DMS153 treated with DMSO at 0.1 percent for 48 hours (cell line): ENCODE data around the gene TMC6.
"Not testable (repeated sequence)": the region's sequence is repeated elsewhere in the genome, so short reads cannot be mapped to it uniquely, and the experiment has no call there.

Source experiments
- DNase-seq: peaks from one replicate; lab custom pipeline; 2025; ENCODE audit not compliant: unreplicated experiment; lab: John Stamatoyannopoulos, UW

TMC6 gene

GRCh38 chr17:78159575-78160158, 31.1 kb upstream of the TMC6 start:
- DNase-seq: no peak

DNA sequence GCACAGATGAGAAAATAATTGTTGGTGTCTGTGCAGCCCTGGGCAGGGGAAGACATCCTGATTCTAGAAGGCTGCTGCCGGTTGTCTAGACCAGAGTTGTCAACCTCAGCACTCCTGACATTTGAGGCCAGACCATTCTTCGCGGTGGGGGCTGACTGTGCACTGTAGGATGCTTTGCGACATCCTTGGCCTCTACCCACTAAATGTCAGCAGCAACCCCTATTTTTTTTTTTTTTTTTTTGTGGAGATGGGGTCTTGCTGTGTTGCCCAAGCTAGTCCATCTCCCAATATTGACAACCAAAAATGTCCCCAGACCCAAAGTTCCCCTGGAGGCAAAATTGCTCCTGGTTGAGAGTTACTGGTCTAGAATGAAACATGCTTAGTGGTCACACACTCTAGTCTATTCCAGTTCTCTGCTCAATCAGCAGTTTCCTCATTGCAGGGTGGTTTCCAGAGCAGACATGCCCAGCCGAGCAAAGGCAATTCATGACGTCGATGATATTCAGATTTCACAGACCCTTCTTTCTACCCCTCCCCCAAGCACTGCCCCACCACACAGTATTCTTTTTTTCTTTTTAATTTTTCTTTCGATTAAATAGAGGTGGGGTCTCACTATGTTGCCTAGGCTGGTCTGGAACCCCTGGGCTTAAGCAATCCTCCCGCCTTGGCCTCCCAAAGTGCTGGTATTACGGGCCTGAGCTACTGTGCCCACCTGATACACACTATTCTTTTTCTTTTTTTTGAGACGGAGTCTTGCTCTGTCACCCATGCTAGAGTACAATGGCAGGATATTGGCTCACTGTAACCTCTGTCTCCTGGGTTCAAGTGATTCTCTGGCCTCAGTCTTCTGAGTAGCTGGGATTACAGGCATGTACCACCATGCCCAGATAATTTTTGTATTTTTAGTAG, 26.6 kb upstream of the TMC6 start:
- DNase-seq: no peak

- no peak for DNase-seq
Measured at GRCh38 chr17:78151514-78152008, 23.0 kb upstream of the TMC6 start.

GRCh38 chr17:78148286-78149016, 19.9 kb upstream of the TMC6 start:
- DNase-seq: no peak

- DNase-seq: no peak
Measured at GRCh38 chr17:78147315-78147998, 18.9 kb upstream of the TMC6 start.

- no peak for DNase-seq
Measured at GRCh38 chr17:78146881-78147280, 18.3 kb upstream of the TMC6 start.

DNA sequence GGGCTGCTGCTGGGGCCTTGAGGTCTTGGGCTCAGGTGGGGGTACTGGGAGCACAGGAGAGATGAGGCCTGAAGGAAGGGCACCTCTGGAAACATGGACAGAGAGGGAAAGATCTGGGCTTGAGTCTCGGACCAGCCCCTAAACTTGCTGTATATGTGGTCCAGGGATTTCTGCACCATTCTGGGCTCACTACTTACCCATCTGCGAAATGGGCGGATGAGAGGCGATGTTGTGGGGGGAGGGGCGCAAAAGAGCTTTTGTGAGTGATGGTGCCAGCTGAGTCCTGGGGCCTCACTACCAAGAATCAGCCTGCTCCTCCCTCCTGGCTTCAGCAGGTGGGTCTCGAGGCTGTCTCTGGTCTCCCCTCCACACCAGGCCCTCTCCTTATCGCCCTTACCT, 17.9 kb upstream of the TMC6 start:
- DNase-seq: no peak

DNA sequence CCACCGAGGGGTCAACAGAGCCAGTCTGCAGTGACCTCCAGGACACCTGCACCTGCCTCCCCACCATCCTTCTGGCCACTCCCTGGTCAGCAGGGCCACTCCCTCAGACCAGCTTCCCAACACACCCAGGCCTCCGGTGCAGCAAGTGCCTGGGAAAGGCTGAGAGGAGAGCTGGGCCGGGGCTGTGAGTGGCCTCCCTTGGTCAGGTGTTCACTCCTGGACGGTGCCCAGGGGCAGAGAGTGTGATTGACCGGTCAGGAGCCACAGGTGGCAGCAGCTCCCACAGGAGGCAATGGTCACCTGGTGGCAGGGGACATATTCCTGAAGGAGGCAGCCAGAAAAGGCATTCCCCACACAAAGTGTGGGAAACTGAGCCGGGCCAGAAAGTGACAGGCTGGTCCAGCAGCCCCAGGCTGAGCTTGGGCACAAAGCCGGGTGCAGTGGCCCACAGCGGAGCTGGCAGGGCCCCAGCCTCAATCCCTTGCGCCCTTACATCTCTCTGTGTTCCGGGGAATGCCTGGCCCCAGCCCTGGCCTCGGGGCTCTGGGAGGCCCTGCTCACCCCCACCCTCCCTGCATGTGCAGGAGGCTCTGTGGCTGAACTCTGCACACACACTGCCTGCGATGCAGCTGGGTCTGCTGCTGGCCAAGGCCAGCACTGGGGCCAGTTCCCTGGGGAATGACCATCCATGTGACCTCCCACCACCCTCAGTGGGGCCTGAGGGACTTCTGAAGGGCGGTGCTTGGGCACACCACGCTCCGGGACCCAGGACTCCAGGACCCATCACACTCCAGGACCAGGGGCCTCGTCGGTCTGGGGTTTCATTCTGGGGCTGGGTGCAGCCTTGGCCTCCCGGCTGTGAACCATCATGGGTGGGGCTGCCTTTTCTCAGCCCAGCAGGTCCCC, 16.4 kb upstream of the TMC6 start:
- DNase-seq: no peak

DNA sequence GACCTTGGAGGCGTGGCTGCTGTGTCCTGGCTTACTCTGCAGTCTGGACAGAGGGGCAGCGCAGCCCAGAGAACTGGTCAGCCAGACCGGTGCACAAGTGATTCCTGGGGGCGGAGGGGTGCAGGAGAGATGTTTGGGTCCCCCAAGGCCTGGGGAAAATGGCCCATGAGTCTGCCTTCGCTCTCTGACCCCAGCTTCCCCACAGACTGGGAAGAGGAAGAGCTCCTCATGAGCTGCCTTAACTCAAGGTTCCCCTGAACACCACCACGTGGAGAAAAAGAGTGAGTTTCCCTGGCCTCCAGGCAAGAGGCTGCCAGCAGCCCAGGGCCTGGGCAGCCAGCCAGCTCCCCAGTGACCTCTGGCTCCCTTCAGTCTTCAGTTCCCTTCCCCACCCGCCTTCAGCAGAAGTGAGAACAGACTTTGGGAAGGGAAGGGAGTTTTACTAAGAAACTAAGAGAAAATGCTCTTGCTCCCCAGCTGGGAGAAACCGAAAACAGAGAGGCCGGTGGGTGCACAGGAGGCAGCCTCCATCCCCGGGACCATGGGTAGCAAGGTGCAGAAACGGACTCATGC, 15.7 kb upstream of the TMC6 start:
- peak; percentile 13 for DNase-seq

DNA sequence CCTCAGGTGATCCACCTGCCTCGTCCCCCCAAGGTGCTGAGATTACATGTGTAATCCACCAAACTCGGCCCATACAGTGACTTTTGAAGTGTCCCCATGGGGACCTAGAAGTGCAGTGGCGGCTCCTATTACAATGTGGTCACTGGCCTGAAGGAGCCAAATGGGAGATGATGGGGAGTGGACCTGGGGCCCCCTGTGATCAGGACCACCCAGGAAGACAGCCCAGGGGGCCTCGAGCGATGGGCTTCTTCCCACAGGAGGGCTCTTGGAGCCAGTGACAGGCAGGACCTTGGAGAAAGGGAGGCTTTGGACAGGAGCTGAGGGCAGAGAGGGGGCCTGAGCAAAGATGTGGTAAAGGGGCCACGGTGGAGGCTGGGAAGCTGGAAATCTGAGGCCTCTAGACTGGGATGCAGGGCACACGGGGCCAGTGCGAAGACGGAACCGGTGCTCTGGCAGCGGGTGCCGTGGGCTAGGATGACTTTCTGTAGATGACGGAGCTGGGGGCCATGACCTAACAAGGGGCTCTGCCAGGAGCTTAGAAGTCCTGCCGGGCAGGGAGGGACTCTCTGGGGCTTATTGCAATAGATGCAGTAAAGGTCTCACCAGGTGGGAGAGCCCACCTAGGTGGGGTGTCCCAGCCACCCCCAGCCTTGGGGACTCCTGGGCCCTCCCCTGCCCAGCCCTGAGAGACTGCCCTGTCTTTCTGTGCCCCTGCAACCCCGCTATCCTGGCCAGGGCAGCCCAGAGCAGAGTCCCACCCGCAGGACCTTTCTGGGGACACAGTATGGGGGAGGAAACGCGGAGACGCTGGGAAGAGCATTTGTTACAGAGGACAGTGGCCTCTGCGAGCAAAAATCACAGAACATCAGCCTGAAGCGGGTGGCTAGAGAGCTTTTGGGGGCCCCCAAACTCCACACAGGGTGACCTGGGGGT, 14.9 kb upstream of the TMC6 start:
- DNase-seq: no peak

DNA sequence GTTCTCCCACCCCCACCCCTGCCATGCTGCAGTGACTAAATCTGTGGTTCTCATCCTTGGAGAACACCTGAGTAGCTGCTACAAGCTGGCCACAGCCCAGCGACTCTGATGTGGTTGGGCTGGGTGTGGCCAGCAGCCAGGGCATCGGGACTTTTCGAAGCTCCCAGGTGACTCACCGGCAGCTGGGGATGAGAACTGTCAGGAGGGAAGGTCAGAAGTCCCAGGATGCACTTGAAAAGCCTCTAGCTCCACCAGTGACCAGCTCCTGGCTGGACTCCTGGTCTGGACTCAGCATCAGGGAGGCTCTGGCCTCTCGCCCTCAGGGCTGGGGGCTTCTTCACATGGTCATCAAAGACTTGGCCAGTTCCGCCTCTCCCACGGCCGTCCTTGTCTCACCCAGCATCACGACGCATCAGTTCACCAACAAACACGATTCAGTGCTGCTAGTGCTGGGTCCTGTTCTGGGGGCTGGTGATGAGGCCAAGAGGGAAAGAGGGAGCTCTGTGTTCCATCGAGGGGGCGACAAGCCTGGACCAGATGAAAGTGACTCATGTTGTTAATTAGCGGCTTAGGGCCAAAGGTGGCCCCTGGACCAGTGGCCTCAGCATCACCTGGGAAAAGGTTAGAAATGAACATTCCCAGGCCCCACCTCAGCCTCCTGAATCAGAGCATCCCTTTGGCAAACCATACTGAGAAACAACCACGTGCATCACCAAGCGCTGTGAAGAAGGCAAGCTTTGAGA, 13.7 kb upstream of the TMC6 start:
- DNase-seq: no peak

- DNase-seq: no peak
Measured at GRCh38 chr17:78141437-78142118, 13.0 kb upstream of the TMC6 start.

GRCh38 chr17:78140169-78141051, 11.9 kb upstream of the TMC6 start:
- DNase-seq: peak; percentile 76

- not testable (repeated sequence) for DNase-seq
Measured at GRCh38 chr17:78139861-78140168, 11.3 kb upstream of the TMC6 start.

GRCh38 chr17:78138204-78139060, 9.9 kb upstream of the TMC6 start:
- no peak for DNase-seq
